HG02885 (cell line): Measurements from ENCODE around the gene C3orf52.
A peak's percentile ranks its signal among the peaks of the same experiment; 100 is the strongest.

Experiments used
- ATAC-seq: cut with Tn5 transposase; IDR thresholded peaks from one replicate; pipeline ENCODE4 v1.9.1; 2021; ENCODE audit warnings: mild to moderate bottlenecking; ENCODE audit not compliant: unreplicated experiment, poor library complexity

The C3orf52 gene

GRCh38 chr3:112115806-112116383 is 29.7 kb downstream of the C3orf52 start:
- no peak for ATAC-seq

- ATAC-seq, result no peak
Measured at GRCh38 chr3:112116748-112117186, 30.6 kb downstream of the C3orf52 start.

- ATAC-seq, result no peak
Measured at GRCh38 chr3:112117415-112117814, 31.2 kb downstream of the C3orf52 start.

GRCh38 chr3:112117841-112118571 is 31.8 kb downstream of the C3orf52 start:
- ATAC-seq, result peak; percentile 30

GRCh38 chr3:112119962-112120836 is 34.0 kb downstream of the C3orf52 start:
- peak; percentile 30 for ATAC-seq

- no peak for ATAC-seq
Measured at GRCh38 chr3:112121577-112122547, 35.7 kb downstream of the C3orf52 start.

- no peak for ATAC-seq
Measured at GRCh38 chr3:112122870-112123269, 36.7 kb downstream of the C3orf52 start.

- ATAC-seq, result no peak
Measured at GRCh38 chr3:112123548-112123947, 37.4 kb downstream of the C3orf52 start.

GRCh38 chr3:112124907-112125607 is 38.9 kb downstream of the C3orf52 start:
- no peak for ATAC-seq

GRCh38 chr3:112126511-112126911 is 40.3 kb downstream of the C3orf52 start:
- no peak for ATAC-seq

- peak; percentile 18 for ATAC-seq
Measured at GRCh38 chr3:112127522-112128494, 41.6 kb downstream of the C3orf52 start.

GRCh38 chr3:112128843-112129727 is 42.9 kb downstream of the C3orf52 start:
- ATAC-seq, result peak; percentile 51

- no peak for ATAC-seq
Measured at GRCh38 chr3:112129925-112130637, 43.9 kb downstream of the C3orf52 start.

GRCh38 chr3:112130638-112130993 is 44.4 kb downstream of the C3orf52 start:
- no peak for ATAC-seq

- ATAC-seq, result no peak
Measured at GRCh38 chr3:112131111-112131510, 44.9 kb downstream of the C3orf52 start.

- ATAC-seq, result no peak
Measured at GRCh38 chr3:112132088-112132487, 45.9 kb downstream of the C3orf52 start.

- no peak for ATAC-seq
Measured at GRCh38 chr3:112132554-112132953, 46.4 kb downstream of the C3orf52 start.
